ENCODE data around the gene TTN. TPM values are rescaled to one million over a fixed set of nuclear protein-coding genes. Genes with fewer than 3 reads are reported as not detected.
A peak's percentile ranks its signal among the peaks of the same experiment; 100 is the strongest.

Gene TTN
- total RNA-seq, 3 donors from 2014 or later: 2.9 to 23.4 (median 3.5) TPM

DNA sequence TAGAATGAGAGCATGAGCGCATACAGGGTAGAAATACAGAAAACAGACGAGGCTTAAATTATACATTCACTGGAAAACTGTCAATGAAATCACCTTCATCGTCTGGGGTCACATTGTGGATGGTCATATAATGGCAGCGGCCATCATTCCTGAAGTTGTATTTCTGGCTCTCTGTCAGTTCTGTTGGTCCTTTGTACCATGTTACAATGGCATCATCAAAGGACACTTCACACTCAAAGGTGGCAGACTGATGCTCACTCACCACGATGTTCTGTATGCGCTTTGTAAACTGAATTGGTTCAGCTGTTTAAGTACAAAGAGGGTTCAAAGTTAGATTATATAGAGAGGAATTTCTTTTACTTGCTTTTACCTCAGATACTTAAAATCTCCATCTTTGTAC is 104.9 kb downstream of the TTN start:
- H3K4me3 ChIP-seq: no peak overlapping the region
- no peaks in the 10 kb centered on the region for H3K4me1 ChIP-seq
- intact Hi-C loops (cut with DNase I; ENCODE audit: low total_unique reads): no loop called here
- no peaks in the 10 kb centered on the region for H3K27me3 ChIP-seq
- no peak overlapping the region for H3K27ac ChIP-seq
- no peak for DNase-seq (ENCODE audit: low spot score in 2 of 2)
- H3K36me3 ChIP-seq: no peaks in the 10 kb centered on the region
- H3K9me3 ChIP-seq: no peaks in the 10 kb centered on the region
- TF ChIP-seq POLR2AphosphoS5 (IDR thresholded peaks at IDR 0.05) (no peak), POLR2A (IDR thresholded peaks at IDR 0.05) (no peak), CTCF (IDR thresholded peaks at IDR 0.05) (no peak)

DNA sequence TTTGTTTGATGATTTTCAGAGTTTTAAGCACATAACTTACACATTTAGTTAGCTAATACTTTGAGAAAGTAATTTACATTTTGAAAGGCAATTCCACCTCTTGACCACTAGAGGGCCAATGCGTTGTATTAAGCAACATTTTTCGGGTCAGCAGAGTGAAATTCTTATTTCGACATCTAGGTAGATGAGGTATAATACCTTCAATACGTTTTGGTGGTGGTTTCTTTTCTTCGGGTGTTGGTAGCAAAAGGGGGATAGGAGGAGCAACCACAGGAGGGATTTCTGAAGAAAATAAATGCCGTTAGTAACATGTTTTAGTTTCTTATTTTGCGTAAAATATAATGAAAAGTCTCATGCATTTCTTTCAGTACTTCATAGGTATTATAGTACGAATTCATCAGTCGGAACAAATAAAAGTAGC is 106.3 kb downstream of the TTN start:
- H3K27me3 ChIP-seq: no peaks in the 10 kb centered on the region
- no peaks in the 10 kb centered on the region for H3K36me3 ChIP-seq
- no peaks in the 10 kb centered on the region for H3K4me1 ChIP-seq
- intact Hi-C loops (cut with DNase I; ENCODE audit: low total_unique reads): no loop called here
- H3K4me3 ChIP-seq: no peak overlapping the region
- no peak overlapping the region for H3K27ac ChIP-seq
- no peak for DNase-seq (ENCODE audit: low spot score in 2 of 2)
- no peak for TF ChIP-seq POLR2AphosphoS5 (IDR thresholded peaks at IDR 0.05)
- TF ChIP-seq CTCF (IDR thresholded peaks at IDR 0.05): peak in 2 of 3 donors; percentile 15 to 50
- no peak for TF ChIP-seq POLR2A (IDR thresholded peaks at IDR 0.05)
- H3K9me3 ChIP-seq: no peaks in the 10 kb centered on the region

DNA sequence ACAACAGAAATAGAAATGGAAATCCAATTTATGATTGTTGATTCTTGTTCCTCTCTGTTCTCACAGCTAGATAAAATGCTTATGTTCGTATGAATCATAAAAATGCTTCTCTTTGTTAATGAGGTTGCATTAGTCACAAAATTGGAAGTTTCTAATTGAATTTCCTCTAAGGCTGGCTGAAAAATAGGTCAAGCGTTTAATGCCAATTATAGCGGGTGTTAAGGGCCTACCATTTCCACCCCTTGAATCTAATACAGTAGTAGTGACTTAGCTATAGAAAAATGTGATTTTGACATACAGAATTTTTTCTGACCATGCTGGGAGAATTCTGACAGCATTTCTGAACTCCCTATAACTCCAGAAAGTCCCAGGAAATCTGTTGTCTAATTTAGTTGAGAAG is 107.1 kb downstream of the TTN start:
- Histone ChIP-seq H3K4me3 (no peak overlapping the region), H3K27ac (no peak overlapping the region), H3K9me3 (no peaks in the 10 kb centered on the region), H3K27me3 (no peaks in the 10 kb centered on the region), H3K4me1 (no peaks in the 10 kb centered on the region), H3K36me3 (no peaks in the 10 kb centered on the region)
- intact Hi-C loops (cut with DNase I; ENCODE audit: low total_unique reads): no loop called here
- TF ChIP-seq POLR2A (IDR thresholded peaks at IDR 0.05): no peak
- TF ChIP-seq CTCF (IDR thresholded peaks at IDR 0.05): no peak
- TF ChIP-seq POLR2AphosphoS5 (IDR thresholded peaks at IDR 0.05): no peak
- no peak for DNase-seq (ENCODE audit: low spot score in 2 of 2)

DNA sequence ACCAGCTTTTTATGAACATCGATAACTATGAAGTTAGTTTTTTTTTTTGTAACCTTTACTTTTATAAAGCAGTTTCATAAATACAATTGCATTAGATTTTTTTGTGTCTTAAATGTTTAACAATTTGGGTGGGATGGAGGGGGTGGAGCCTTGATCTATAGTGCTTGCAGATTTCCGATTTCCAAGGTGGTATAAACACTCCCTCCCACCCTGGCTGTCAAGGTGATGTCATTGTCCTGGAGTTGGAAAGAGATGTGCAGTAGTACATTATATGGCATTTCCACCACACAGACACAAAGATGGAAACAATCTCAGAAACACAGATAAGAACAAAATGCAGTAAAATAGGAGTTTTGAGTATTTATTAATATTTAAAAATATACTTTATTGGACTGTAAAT is 114.4 kb downstream of the TTN start:
- no peaks in the 10 kb centered on the region for H3K4me1 ChIP-seq
- intact Hi-C loops (cut with DNase I; ENCODE audit: low total_unique reads): no loop called here
- H3K27me3 ChIP-seq: no peaks in the 10 kb centered on the region
- no peak overlapping the region for H3K4me3 ChIP-seq
- TF ChIP-seq POLR2A (IDR thresholded peaks at IDR 0.05) (no peak), POLR2AphosphoS5 (IDR thresholded peaks at IDR 0.05) (no peak), CTCF (IDR thresholded peaks at IDR 0.05) (no peak)
- no peaks in the 10 kb centered on the region for H3K9me3 ChIP-seq
- no peaks in the 10 kb centered on the region for H3K36me3 ChIP-seq
- no peak overlapping the region for H3K27ac ChIP-seq
- no peak for DNase-seq (ENCODE audit: low spot score in 2 of 2)

DNA sequence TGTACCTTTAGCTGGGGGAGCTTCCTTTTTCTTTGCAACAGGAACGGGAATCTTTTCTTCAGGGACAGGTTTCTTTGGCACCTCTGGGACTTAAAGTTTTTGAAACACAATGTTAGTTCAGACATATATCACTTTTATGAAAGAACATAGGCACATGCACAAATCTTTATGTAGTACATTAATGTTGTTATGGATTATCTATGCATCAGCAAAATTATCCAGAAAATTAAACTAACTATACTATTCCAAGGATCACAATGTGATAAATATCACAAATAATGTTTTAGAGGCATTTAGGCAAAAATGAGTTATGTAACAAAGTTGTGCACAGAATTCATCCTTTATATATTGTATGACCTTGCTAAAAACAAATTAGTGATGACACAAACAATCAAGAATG is 117.4 kb downstream of the TTN start:
- H3K9me3 ChIP-seq: no peaks in the 10 kb centered on the region
- no peaks in the 10 kb centered on the region for H3K36me3 ChIP-seq
- intact Hi-C loops (cut with DNase I; ENCODE audit: low total_unique reads): no loop called here
- DNase-seq (ENCODE audit: low spot score in 2 of 2): no peak
- no peaks in the 10 kb centered on the region for H3K4me1 ChIP-seq
- H3K27me3 ChIP-seq: no peaks in the 10 kb centered on the region
- H3K27ac ChIP-seq: no peak overlapping the region
- no peak overlapping the region for H3K4me3 ChIP-seq
- TF ChIP-seq CTCF (IDR thresholded peaks at IDR 0.05) (no peak), POLR2AphosphoS5 (IDR thresholded peaks at IDR 0.05) (no peak), POLR2A (IDR thresholded peaks at IDR 0.05) (no peak)

Measured in breast epithelium (tissue), 4 donors.